HUES6 (cell line): ENCODE measurements around the gene S100A8.

Experiments used
- H3K27ac ChIP-seq: 2 replicates; pipeline ENCODE4 v1.7.0; 2013; ENCODE audit warnings: low read depth, mild to moderate bottlenecking, low read length, inconsistent platforms
- H3K27me3 ChIP-seq: 2 replicates; pipeline ENCODE4 v1.6.1; 2013; ENCODE audit warnings: low read length; ENCODE audit not compliant: control insufficient read depth, insufficient read depth
- H3K36me3 ChIP-seq: 2 replicates; pipeline ENCODE4 v1.6.1; 2013; ENCODE audit warnings: low read length; ENCODE audit not compliant: control insufficient read depth, insufficient read depth
- H3K4me1 ChIP-seq: 2 replicates; pipeline ENCODE4 v1.6.1; 2013; ENCODE audit warnings: low read length; ENCODE audit not compliant: control insufficient read depth, insufficient read depth
- H3K4me3 ChIP-seq: 2 replicates; pipeline ENCODE4 v1.5.1; 2013; ENCODE audit warnings: low read depth, low read length
- H3K9ac ChIP-seq: one replicate; pipeline ENCODE4 v1.6.1; 2013; ENCODE audit warnings: mild to moderate bottlenecking, low read length
- H3K9me3 ChIP-seq: 2 replicates; pipeline ENCODE4 v1.6.1; 2013; ENCODE audit warnings: low read depth, low read length; ENCODE audit not compliant: control insufficient read depth, insufficient read depth

S100A8 gene

DNA sequence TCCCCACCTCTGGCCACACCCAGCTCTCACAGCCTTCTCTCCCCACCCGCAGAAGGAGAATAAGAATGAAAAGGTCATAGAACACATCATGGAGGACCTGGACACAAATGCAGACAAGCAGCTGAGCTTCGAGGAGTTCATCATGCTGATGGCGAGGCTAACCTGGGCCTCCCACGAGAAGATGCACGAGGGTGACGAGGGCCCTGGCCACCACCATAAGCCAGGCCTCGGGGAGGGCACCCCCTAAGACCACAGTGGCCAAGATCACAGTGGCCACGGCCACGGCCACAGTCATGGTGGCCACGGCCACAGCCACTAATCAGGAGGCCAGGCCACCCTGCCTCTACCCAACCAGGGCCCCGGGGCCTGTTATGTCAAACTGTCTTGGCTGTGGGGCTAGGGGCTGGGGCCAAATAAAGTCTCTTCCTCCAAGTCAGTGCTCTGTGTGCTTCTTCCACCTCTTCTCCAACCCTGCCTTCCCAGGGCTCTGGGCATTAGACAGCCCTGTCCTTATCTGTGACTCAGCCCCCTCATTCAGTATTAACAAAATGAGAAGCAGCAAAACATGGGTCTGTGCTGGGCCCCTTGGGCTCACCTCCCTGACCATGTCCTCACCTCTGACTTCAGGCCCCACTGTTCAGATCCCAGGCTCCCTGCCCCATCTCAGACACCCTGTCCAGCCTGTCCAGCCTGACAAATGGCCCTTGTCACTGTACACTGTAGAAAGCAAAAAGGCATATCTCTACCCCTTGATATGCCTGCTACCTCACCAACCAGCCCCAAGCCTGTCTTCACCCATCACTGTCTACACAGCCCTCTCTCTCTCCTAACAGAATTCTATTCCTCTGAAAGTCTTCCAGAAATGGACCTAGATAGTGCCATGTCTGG is 30.0 kb downstream of the S100A8 start:
- no peaks in the 10 kb centered on the region for H3K36me3 ChIP-seq
- peaks cover 5% of the 10 kb centered on the region; the same call in 1 of the 2 replicates for H3K27me3 ChIP-seq
- H3K4me3 ChIP-seq, result no peak overlapping the region
- no peak overlapping the region for H3K9ac ChIP-seq
- no peaks in the 10 kb centered on the region for H3K9me3 ChIP-seq
- H3K4me1 ChIP-seq, result no peaks in the 10 kb centered on the region
- no peak overlapping the region for H3K27ac ChIP-seq

DNA sequence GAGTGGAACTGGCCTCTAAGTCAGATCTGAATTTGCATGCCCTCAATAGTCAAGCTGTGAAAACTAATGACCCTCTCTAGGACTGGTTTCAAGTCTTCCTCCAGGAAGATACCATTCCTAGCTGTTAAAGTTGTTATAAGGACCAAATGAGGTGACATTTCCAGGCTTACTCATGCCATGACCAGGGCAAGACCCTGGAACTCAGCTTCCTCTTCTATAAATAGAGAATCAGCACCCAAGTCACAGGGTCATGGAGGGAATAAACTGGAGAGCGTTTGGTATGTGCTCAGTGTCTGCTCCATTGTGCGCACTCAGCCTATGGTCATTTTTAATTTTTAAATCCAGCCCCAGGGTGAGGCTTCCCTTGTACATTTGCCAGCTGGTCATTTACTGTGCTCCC is 30.7 kb downstream of the S100A8 start:
- Histone ChIP-seq H3K36me3 (no peaks in the 10 kb centered on the region), H3K9ac (no peak overlapping the region), H3K27me3 (peaks cover 5% of the 10 kb centered on the region; the same call in 1 of the 2 replicates), H3K9me3 (no peaks in the 10 kb centered on the region), H3K4me3 (no peak overlapping the region), H3K4me1 (no peaks in the 10 kb centered on the region), H3K27ac (no peak overlapping the region)

DNA sequence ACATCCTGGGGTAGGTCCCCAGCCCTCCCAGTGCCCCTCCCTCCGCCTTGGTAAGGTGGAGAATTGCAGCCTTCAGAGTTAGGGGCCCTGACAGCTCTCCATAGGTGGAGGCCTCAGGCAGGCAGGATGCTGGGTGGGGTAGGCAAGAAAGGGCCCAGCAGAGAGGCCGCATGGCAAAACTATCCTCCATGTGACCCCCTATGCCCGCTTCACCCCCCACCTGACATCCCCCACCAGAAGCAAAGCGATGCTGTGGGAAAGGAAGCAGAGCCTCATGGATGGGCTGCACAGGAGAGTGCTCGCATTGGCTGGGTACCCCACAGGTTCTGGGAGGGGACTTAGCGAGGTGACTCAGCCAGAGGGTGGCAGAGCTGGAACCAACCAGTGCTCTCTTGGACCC is 31.6 kb downstream of the S100A8 start:
- Histone ChIP-seq H3K9me3 (no peaks in the 10 kb centered on the region), H3K4me1 (no peaks in the 10 kb centered on the region), H3K27ac (no peak overlapping the region), H3K36me3 (no peaks in the 10 kb centered on the region), H3K4me3 (no peak overlapping the region), H3K27me3 (peaks cover 5% of the 10 kb centered on the region; the same call in 1 of the 2 replicates), H3K9ac (no peak overlapping the region)

DNA sequence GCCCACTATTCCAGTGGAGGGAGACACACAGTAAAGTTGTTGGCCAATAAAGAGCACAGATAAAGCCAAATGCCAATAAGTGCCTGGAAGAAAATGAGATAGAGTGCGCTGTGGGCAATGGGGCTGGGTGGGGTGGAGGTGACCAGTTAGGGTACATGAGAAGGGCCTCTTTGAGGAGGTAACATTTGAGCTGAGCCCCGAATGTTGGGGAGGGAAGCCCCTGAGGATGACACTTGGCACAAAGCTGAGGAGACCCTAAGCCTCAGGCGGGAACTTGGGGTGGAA is 32.2 kb downstream of the S100A8 start:
- H3K27ac ChIP-seq, result no peak overlapping the region
- H3K9ac ChIP-seq, result no peak overlapping the region
- H3K4me3 ChIP-seq, result no peak overlapping the region
- no peaks in the 10 kb centered on the region for H3K4me1 ChIP-seq
- peaks cover 3% of the 10 kb centered on the region; the same call in 1 of the 2 replicates for H3K27me3 ChIP-seq
- no peaks in the 10 kb centered on the region for H3K9me3 ChIP-seq
- H3K36me3 ChIP-seq, result no peaks in the 10 kb centered on the region

DNA sequence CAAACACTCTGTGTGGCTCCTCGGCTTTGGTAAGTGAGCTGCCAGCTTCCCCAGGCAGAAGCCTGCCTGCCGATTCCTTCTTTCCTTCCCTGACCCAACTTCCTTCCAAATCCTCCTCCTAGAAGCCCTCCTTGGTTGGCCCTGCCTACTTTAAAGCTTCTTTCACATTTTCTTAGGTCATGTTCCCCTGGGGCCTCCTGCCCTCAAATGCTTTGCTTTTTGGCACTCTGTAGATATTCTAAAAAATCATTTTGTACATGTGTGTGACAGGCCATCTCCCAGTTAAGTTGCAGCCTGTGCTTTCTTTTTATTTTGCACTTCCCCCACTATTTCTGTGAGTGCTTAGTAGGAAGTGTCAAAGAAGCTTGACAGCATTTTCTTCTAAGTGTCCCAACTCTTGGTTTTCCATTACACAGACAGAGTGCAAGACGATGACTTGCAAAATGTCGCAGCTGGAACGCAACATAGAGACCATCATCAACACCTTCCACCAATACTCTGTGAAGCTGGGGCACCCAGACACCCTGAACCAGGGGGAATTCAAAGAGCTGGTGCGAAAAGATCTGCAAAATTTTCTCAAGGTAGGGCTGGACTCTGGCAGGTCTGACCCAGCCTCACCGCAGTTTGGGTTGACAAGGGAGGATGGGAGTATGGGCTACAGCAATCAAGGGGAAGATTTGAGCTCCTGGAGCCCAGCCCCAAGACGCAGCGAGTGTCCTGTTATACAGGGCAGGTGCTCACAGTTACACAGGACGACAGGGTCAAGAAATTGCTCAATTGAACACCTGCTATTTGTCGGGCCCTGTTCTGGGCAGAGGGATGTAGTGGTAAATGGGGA is 32.8 kb downstream of the S100A8 start, which contains the start of gene S100A9:
Gene S100A9, plus strand, starts transcription at position 2 of the 838 bp plus-strand sequence. Its CDS starts 430 bp downstream, at position 432.
- Histone ChIP-seq H3K9ac (no peak within 1 kb of the TSS), H3K4me3 (no peak within 1 kb of the TSS), H3K36me3 (no peaks in the 10 kb centered on the region), H3K27me3 (no peaks in the 10 kb centered on the region), H3K4me1 (no peaks in the 10 kb centered on the region), H3K27ac (no peak within 1 kb of the TSS), H3K9me3 (no peaks in the 10 kb centered on the region)

DNA sequence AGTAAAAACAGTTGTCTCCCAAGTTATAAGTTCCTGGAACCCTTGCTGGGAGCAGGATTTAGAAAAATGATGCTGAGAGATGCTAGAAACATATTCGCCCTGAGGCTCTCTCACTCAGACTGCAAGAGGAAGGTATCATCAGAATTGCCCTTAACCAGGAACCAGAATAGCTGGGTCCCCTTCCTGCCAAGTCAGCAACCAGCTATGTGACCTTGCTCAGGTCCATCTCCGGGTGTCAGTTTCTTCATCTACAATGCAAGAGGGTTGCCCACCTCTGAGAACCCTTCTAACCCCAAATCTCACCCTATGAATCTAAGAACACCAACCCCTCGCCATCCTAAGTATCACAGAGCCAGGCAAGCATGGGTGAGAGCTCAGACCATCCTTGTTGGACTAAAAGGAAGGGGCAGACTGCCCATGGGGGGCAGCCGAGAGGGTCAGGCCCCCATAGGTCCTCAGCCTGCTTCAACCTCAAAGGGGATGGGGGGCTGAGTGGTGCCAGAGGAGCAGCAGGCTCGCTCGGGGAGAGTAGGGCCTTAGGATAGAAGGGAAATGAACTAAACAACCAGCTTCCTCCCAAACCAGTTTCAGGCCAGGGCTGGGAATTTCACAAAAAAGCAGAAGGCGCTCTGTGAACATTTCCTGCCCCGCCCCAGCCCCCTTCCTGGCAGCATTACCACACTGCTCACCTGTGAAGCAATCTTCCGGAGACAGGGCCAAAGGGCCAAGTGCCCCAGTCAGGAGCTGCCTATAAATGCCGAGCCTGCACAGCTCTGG is 33.6 kb downstream of the S100A8 start:
- Histone ChIP-seq H3K27me3 (no peaks in the 10 kb centered on the region), H3K36me3 (no peaks in the 10 kb centered on the region), H3K4me3 (no peak overlapping the region), H3K27ac (no peak overlapping the region), H3K9me3 (no peaks in the 10 kb centered on the region), H3K9ac (no peak overlapping the region), H3K4me1 (no peaks in the 10 kb centered on the region)

DNA sequence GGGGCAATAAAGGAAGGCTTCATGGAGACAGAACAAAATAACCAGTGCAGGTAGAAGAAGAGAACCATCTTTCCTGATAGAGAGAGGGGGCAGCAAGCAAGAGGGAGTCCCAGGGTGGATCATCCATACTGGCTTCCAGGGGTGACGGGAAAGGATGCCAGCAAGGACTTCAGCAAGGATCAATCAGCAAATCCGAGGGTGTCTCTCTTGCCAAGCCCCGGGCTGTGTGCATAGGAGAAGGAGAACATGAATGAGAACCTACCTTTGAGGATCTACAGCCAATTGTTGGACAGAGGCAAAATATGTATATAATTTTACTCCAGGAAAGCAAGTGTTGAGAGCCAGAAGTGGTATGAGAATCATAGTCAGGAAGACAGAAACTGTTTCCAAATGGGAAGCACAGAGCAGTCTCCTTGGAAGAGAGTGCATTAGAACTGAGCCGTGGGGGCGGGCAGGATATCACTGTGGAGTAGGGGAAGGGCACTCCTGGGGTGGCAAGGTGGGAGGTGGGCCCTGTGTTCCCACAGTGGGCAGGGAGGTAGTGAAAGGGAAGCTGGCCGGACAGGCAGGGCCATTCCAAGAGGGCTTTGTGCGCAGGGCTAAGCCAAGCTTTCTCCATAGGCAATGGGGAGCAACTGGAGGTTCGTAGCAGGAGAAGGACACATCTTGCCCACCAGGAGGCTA is 34.3 kb downstream of the S100A8 start:
- Histone ChIP-seq H3K4me1 (no peaks in the 10 kb centered on the region), H3K9ac (no peak overlapping the region), H3K36me3 (no peaks in the 10 kb centered on the region), H3K4me3 (no peak overlapping the region), H3K27ac (no peak overlapping the region), H3K27me3 (no peaks in the 10 kb centered on the region), H3K9me3 (no peaks in the 10 kb centered on the region)

DNA sequence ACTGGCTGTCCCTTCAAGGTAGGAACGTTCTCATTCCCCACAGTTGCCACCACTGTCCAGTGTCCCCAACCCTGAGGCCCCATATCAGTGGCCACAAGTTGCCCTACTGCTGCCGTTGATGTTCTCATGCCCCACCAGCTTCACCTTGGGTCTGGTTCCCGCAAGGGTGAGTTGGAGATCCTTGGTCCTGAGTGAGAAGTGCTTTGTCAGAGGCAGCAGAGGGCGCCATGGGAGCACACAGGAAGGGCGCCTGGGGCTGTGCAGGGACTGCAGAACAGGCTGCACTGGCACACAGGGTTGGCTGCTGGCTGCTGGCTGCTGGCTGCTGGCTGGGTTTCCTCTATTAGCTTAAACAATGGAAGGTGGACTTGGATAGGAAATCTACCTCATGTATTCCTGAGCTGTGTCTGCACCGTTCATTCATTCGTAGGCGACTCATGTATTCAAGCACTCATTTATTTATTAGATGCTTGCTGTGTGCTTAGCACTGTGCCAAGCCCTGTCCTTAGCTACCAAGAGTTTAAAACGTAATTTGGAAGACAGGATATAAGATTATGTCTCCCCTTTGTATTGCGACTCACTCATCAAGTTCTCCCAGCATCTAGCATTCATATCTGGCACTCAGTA is 35.3 kb downstream of the S100A8 start:
- Histone ChIP-seq H3K4me3 (no peak overlapping the region), H3K4me1 (no peaks in the 10 kb centered on the region), H3K9ac (no peak overlapping the region), H3K27ac (no peak overlapping the region), H3K27me3 (peaks cover 6% of the 10 kb centered on the region; the same call in 1 of the 2 replicates), H3K36me3 (no peaks in the 10 kb centered on the region), H3K9me3 (no peaks in the 10 kb centered on the region)

DNA sequence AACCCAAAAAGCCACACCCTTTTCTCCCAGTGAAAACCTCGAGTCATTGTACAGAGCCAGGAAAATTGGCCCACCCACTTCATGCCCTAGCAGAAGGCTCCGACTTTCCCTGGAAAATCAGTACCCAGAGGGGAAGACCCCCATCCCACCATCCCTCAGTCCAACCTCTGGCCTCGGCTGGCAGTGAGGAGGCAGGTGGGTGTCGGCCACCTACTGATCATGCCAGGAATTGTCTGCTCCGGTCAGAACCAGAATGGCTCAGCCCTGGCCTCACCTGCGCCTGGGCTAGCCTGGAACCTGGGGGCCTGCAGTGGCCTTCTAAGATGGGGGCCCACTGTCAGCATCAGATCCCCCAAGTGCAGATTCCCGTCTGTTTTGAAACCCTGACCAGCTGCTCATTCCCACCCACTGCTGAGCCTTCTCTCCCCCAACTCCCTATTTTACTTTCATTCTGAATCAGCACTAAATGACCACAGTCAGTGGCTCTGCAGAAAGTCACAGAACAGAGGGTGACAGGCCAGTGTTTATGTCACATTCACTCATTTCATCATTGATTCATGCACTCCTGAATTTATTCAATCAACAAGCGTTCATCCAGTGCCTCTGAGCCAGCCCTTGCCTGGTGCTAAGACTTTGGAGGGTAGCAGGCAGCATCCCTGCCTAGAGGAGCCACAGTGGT is 36.2 kb downstream of the S100A8 start:
- H3K27me3 ChIP-seq, result peaks cover 11% of the 10 kb centered on the region; the same call in 1 of the 2 replicates
- no peaks in the 10 kb centered on the region for H3K9me3 ChIP-seq
- H3K36me3 ChIP-seq, result no peaks in the 10 kb centered on the region
- H3K27ac ChIP-seq, result no peak overlapping the region
- H3K9ac ChIP-seq, result no peak overlapping the region
- H3K4me3 ChIP-seq, result no peak overlapping the region
- no peaks in the 10 kb centered on the region for H3K4me1 ChIP-seq
